GM18520 (cell line): Measurements from ENCODE around the gene SLC39A12.
"Not testable (repeated sequence)": the region's sequence is repeated elsewhere in the genome, so short reads cannot be mapped to it uniquely, and the experiment has no call there.

Experiments used
- ATAC-seq: cut with Tn5 transposase; IDR thresholded peaks from one replicate; pipeline ENCODE4 v1.9.1; 2021; ENCODE audit not compliant: unreplicated experiment

The SLC39A12 gene

DNA sequence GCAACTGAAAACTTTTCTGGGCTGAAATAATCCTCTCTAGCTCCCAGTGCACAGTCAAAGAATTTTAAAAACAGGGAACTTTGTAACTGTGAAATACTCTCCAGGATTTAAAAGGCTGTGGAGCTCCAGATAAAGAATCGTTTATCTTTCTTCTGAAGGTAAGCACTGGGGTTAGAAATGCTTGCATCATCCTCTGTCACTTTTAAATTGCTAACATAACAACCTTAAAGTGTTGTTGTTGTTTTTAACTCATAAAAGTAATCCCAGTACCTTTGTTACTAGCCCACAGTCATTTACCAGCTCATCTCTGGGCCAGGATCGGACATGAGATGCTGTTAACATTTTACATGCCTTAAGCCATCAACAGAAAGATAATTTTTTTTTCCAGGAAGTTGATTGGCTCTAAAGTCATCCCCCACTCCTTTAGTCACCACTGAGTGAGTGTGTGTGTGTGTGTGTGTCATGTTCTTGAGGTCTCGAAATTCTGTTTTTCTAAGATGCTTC, at the start of gene SLC39A12:
TSS of gene SLC39A12 (plus strand) at position 51 of the 504 bp plus-strand sequence. CDS start 1,359 bp downstream, outside the sequence.
- no peak for ATAC-seq

DNA sequence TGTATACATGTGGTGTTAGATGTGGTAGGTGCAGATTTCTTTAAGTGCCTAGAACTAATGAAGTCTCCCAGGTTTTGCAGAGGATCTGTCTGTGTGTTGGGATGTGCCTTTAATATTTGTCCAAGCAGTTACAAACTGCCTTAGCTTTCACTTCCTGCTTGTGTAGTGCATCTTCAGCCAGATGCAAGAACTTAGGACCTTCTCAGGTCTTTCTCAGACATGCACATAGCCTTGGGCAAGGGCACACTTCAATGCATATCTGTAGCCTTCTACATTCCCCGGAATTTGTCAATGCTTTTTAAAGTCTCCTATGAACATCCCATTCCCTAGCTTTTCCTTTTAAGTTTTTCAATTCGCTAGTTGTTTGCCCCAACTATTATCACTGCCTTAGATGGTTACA, 47.2 kb upstream of the SLC39A12 start:
- ATAC-seq: no peak

DNA sequence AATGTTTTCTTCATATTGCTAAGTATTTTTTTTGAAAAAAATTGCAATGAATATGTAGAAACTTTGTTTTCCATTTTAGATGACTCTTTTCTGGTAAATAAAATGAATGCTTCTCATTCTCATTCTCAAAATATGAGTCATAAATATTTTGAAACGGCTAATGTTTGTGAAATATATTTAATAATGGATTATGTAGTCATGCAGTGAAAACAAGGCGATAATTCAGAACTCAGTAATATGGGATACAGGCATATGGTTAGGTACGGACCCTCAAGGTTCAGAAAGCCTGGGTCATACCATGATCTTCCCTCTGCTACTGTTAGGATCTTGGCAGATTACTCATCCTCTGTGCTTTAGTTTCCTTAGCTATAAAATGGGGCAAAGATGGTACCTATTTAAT, 46.2 kb upstream of the SLC39A12 start:
- ATAC-seq: no peak

GRCh38 chr10:17906002-17906401, 45.7 kb upstream of the SLC39A12 start:
- ATAC-seq: no peak

GRCh38 chr10:17907641-17908040, 44.1 kb upstream of the SLC39A12 start:
- ATAC-seq: no peak

DNA sequence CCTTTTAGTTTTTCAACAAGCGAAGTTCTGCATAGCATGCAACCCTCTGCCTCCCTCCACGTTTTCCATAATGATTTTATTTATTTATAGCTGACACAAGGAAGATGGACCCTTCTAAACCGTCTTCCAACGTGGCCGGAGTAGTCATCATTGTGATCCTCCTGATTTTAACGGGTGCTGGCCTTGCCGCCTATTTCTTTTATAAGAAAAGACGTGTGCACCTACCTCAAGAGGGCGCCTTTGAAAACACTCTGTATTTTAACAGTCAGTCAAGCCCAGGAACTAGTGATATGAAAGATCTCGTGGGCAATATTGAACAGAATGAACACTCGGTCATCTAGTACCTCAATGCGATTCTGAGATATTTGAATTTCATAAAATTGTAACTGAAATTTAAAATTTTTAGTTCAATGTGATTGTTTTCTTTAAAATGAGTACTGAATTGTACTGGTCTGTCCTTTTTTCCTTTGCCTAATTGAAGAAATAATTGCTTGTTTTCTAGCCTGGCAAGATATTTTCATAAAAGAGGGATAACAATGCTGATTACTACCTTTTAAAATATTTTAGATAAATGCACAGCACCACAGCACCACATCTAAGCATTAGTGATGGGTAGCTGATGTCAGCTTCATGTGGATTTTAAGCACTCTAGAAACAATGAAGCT, 41.5 kb upstream of the SLC39A12 start:
- no peak for ATAC-seq

- ATAC-seq: no peak
Observed at GRCh38 chr10:17912754-17913153, 39.0 kb upstream of the SLC39A12 start.

DNA sequence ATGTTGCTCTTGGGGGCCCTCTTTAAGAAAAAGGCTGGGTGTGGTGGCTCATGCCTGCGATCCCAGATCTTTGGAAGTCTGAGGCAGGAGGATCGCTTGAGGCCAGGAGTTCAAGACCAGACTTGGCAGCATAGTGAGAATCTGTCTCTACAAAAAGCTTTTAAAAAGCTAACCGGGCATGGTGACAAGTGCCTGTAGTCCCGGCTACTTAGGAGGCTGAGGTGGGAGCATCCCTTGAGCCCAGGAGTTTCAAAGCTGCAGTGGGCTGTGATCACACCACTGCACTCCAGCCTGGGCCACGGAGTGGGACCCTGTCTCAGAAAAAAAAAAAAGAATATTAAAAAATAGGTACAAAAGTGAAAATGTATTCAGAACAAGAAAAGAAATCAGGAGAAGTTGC, 38.1 kb upstream of the SLC39A12 start:
- no peak for ATAC-seq

DNA sequence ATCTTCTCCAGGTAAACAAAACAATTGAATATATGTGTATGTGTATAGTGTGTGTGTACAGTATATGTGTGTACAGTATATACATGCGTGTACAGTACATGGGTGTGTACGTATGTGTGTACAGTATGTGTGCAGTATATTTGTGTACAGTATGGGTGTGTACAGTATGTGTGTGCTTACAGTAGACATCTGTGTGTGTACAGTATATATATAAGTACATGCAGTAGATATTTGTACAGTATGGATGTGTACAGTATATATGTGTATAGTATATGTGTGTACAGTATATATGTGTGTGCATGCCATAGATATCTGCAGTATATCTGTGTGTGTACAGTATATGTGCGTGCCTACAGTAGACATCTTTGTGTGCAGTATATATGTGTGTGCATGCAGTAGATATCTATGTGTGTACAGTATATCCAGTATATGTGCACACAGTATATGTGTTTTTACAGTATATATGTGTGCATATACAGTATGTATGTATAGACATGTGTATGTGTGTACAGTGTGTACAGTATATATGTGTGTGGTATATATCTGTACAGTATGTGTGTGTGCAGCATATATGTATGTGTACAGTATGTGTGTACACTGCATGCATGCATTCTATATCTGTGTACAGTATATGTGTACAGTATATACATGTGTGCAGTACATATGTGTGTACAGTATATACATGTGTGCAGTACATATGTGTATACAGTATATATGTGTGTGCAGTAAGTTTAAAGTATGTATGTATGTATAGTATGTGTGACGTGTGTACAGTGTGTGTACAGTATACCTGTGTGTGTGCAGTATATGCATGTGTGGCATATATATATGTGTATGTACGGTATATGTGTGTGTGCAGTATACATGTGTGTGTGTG, 37.3 kb upstream of the SLC39A12 start:
- no peak for ATAC-seq

DNA sequence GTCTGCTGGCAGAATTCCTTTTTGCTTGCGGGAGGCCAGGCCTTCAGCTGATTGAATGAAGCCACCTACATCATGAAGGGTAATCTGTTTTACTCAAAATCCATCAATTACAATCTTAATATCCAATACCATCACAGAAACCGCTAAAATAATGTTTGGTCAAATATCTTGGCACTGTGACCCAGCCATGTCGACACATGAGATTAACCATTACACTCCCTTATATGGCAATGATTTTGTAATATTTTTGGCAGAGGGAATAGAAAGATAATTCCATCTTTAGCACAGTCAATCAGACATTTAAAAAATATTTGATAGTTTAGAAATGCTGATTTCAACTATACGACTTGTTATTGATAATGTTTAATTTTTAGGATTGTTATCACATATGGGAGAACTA, 36.5 kb upstream of the SLC39A12 start:
- no peak for ATAC-seq

- ATAC-seq: no peak
Observed at GRCh38 chr10:17918187-17918903, 33.4 kb upstream of the SLC39A12 start.

DNA sequence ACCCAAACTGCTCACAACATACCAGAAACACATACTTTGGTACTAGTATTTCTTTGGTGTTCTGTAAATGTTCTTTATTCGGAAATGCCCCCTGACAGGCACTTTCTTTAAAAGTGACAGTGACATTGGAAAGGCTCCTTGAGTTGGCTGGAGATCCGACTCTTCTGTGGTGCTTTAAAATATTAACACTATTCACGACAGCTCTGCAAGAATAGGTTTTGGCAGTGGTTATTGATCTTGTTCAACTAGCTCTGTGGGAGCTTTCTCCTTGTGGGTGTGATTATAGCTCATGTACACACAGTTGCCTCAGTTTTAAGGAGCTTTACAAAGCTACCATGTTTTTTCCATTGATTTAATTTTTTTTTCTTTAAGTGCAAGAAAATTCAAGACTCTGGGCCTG, 30.3 kb upstream of the SLC39A12 start:
- ATAC-seq: no peak

DNA sequence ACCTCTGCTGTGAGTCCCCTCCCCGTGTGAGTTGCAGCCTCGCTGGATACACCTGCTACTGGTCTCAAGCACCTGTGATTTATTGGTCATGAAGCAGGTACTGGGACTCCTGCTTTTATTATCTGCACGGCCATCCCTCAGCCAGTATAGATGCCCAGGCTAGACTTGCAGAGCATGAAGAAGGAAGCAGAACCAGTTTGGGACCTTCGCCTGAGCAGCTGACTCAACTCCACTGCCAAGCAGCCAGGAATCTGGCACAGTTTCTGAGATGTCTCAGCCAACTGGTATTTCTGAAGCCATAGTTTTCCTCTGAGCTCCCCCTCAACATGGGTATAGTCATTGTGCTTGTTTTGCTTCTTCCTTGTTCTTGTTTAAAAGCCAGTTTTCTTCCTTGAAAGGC, 28.0 kb upstream of the SLC39A12 start:
- no peak for ATAC-seq

DNA sequence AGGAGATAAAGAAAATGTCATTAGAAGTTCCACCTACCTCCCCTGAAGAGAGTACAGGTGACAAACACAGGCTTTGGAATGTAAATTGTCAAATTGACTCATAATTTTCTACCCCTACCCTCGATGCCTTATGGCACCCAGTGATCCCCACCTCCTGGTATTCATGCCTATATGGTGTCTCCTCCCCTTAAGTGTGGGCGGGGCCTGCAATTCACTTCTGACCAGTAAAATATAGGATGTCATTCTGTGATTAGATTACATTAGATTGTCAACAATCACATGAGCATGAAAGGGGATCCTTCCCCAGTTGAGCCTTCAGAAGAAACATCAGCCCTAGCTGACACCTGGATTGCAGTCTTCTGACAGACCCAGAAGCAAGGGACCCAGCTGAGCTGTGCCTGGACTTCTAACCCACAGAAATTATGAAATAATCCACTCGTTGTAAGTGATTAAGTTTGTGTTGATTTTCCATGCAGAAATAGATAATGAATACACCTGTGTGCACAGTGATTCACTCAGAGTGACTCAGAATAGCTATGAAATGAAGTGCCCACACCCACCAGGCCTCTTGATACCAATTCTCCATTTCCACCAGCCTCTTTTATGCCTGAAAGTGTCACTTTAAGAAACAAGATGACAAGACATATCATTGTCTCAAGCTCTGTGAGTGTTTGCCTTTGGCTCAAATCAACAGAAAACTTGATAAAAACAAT, 8.5 kb upstream of the SLC39A12 start:
- no peak for ATAC-seq

- not testable (repeated sequence) for ATAC-seq
Observed at GRCh38 chr10:17950269-17950668, 1.4 kb upstream of the SLC39A12 start.

- no peak for ATAC-seq
Observed at GRCh38 chr10:17950726-17951125, 992 bp upstream of the SLC39A12 start.

DNA sequence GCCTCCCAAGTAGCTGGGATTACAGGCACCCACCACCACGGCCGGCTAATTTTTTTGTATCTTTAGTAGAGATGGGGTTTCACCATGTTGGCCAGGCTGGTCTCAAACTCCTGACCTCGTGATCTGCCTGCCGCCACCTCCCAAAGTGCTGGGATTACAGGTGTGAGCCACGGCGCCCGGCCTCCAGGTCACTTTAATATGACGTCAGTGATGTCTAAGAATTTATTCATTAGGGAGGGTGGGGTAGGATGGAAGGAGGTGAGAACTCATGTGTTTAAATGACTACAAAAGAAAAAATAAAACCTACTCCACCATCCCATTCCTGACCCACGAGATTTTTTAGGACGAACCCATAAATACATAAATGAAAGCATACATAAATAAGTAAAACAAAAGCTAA, 2.7 kb downstream of the SLC39A12 start:
- not testable (repeated sequence) for ATAC-seq

DNA sequence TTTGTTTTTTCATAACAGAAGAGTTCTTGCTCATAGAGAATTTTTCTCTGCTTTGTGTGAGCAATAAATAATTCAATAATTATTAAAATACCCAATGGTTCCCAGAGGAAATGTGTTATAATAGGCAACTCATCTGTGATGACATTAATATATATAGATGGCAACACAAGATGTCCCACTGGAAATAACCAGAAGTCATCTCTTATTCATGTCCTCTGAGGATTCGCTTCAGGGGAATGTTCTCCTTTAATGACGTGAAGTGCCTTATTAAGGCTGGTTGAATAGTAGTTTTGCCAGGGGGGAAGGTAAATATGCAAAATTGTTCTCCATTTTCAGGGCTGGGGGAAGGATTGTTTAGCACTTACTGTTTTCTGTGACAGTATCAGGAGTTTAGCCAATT, 3.1 kb downstream of the SLC39A12 start:
- no peak for ATAC-seq

- ATAC-seq: no peak
Observed at GRCh38 chr10:17958049-17958448, 6.3 kb downstream of the SLC39A12 start.

DNA sequence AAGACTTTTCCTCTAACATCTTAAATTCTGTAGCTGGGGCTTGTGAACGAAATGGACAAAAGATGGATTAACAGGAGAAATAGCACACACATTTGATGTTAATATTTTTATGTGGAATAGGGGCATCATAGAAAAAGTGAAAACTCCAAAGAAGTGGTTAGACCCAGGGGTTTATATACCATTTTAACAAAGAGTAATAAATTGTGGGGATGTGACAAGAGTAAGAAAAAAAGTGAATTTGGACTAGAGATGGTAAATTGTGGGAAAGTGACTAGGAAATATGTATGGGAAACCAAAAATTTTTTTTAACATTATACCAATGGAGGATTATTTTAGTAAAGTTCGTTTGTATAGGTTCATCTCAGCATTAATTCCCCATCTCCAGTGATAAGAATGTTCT, 8.2 kb downstream of the SLC39A12 start:
- ATAC-seq: no peak
